Liver (tissue), 9 donors: ENCODE measurements around the gene PITPNC1. TPM values are rescaled to one million over a fixed set of nuclear protein-coding genes. Genes with fewer than 3 reads are reported as not detected.

ENCODE experiments used
- DNase-seq: peaks from one replicate; pipeline ENCODE4 v3.0.0-alpha.2; 2017; ENCODE audit warnings: low spot score
- H3K27ac ChIP-seq, 2 donors: one replicate each; pipeline ENCODE4 v1.7.0; 2013; ENCODE audit warnings: inconsistent platforms in 2 of 2, low read length in 2 of 2, control low read depth in 1 of 2, low read depth in 1 of 2, mild to moderate bottlenecking in 1 of 2
- H3K27me3 ChIP-seq, 4 donors: one replicate each; pipeline versions ENCODE4 v1.6.1 to v1.7.0; 2013; ENCODE audit warnings: low read length in 3 of 4, inconsistent platforms in 1 of 4, mild to moderate bottlenecking in 1 of 4, moderate library complexity in 1 of 4; ENCODE audit not compliant: control insufficient read depth in 4 of 4, insufficient read depth in 4 of 4
- H3K36me3 ChIP-seq, 4 donors: one replicate each; pipeline versions ENCODE4 v1.6.1 to v1.7.0; 2013; ENCODE audit warnings: low read length in 3 of 4, mild to moderate bottlenecking in 3 of 4, low read depth in 1 of 4, moderate library complexity in 1 of 4; ENCODE audit not compliant: control insufficient read depth in 4 of 4, insufficient read depth in 3 of 4
- H3K4me1 ChIP-seq, 4 donors: one replicate each; pipeline versions ENCODE4 v1.6.1 to v1.7.0; 2013; ENCODE audit warnings: low read length in 3 of 4, mild to moderate bottlenecking in 3 of 4, moderate library complexity in 1 of 4; ENCODE audit not compliant: control insufficient read depth in 4 of 4, insufficient read depth in 4 of 4
- H3K4me3 ChIP-seq, 3 donors: one replicate each; pipeline versions ENCODE4 v1.6.1 to v1.7.0; 2013; ENCODE audit warnings: low read length in 3 of 3, control low read depth in 1 of 3, low read depth in 1 of 3, mild to moderate bottlenecking in 1 of 3
- H3K9ac ChIP-seq, 2 donors: one replicate each; pipeline ENCODE4 v1.7.0; 2013; ENCODE audit warnings: low read length in 2 of 2, mild to moderate bottlenecking in 2 of 2, moderate library complexity in 2 of 2, control low read depth in 1 of 2, low read depth in 1 of 2
- H3K9me3 ChIP-seq, 4 donors: one replicate each; pipeline versions ENCODE4 v1.6.1 to v1.7.0; 2013; ENCODE audit warnings: low read length in 3 of 4; ENCODE audit not compliant: control insufficient read depth in 4 of 4
- ATF3 ChIP-seq: IDR thresholded peaks from 2 replicates; pipeline ENCODE4 v1.6.1; 2016; ENCODE audit warnings: antibody characterized with exemption
- CTCF ChIP-seq: fragments of 150-350 bp; IDR thresholded peaks from 2 replicates; pipeline ENCODE4 v1.5.1; 2017; ENCODE audit warnings: improper control_type of control experiment, low read depth, low read length; ENCODE audit not compliant: missing input control
- EGR1 ChIP-seq, 2 donors: IDR thresholded peaks; 2 replicates each; pipeline ENCODE4 v1.6.1; 2016 to 2018; ENCODE audit warnings: antibody characterized with exemption in 2 of 2, low read depth in 2 of 2
- FOXA1 ChIP-seq: IDR thresholded peaks from 2 replicates; pipeline ENCODE4 v1.6.1; 2016; ENCODE audit warnings: antibody characterized with exemption
- FOXA2 ChIP-seq: IDR thresholded peaks from 2 replicates; pipeline ENCODE4 v1.6.1; 2016; ENCODE audit warnings: antibody characterized with exemption
- GABPA ChIP-seq, 2 donors: IDR thresholded peaks in 1 of 2; conservative IDR thresholded peaks in 1 of 2; 2 replicates each; pipeline ENCODE4 v1.6.1; 2016; ENCODE audit warnings: antibody characterized with exemption in 2 of 2, mild to moderate bottlenecking in 1 of 2, moderate library complexity in 1 of 2
- HNF4A ChIP-seq, 2 donors: conservative IDR thresholded peaks; 2 replicates each; pipeline ENCODE4 v1.6.1; 2016; ENCODE audit warnings: antibody characterized with exemption in 2 of 2, mild to moderate bottlenecking in 2 of 2
- HNF4G ChIP-seq: IDR thresholded peaks from 2 replicates; pipeline ENCODE4 v1.6.1; 2016; ENCODE audit warnings: antibody characterized with exemption
- JUND ChIP-seq, 2 donors: IDR thresholded peaks; 2 replicates each; pipeline ENCODE4 v1.6.1; 2016; ENCODE audit warnings: antibody characterized with exemption in 2 of 2
- RAD21 ChIP-seq, 2 donors: IDR thresholded peaks; 2 replicates each; pipeline ENCODE4 v1.6.1; 2016; ENCODE audit warnings: antibody characterized with exemption in 2 of 2, mild to moderate bottlenecking in 2 of 2
- RXRA ChIP-seq, 2 donors: IDR thresholded peaks; 2 replicates each; pipeline ENCODE4 v1.6.1; 2017 to 2018; ENCODE audit warnings: antibody characterized with exemption in 2 of 2, mild to moderate bottlenecking in 1 of 2
- SP1 ChIP-seq: IDR thresholded peaks from 2 replicates; pipeline ENCODE4 v1.6.1; 2018; ENCODE audit warnings: antibody characterized with exemption, mild to moderate bottlenecking
- TAF1 ChIP-seq: conservative IDR thresholded peaks from 2 replicates; pipeline ENCODE4 v1.6.1; 2016; ENCODE audit warnings: antibody characterized with exemption, mild to moderate bottlenecking
- YY1 ChIP-seq: IDR thresholded peaks from 2 replicates; pipeline ENCODE4 v1.6.1; 2016; ENCODE audit warnings: antibody characterized with exemption, mild to moderate bottlenecking
- ZBTB33 ChIP-seq: IDR thresholded peaks from 2 replicates; pipeline ENCODE4 v1.6.1; 2016; ENCODE audit warnings: antibody characterized with exemption
- WGBS: extraction: QIAGEN DNeasy Blood & Tissue Kit; methylation state at CpG from one replicate; pipeline ENCODE4 v1.1.7; 2013; 5-methylcytosine and 5-hydroxymethylcytosine counted together
- polyA plus RNA-seq, 2 donors: library from polyadenylated mRNA; stranded (reverse) in 1 of 2; unstranded in 1 of 2; fragments of 200-250 nt in 1 of 2; fragments of >200 nt in 1 of 2; fragmentation: Nextera tagmentation in 1 of 2; extraction: Ambion mirVana in 1 of 2; gene quantifications; one replicate each; pipeline versions ENCODE4 v1.2.1 to v1.2.3, GENCODE V29; 2013 to 2015
- total RNA-seq, 2 donors: library from RNA; depleted of rRNA; stranded (reverse); fragments of >200 nt; gene quantifications; one replicate each; pipeline ENCODE4 v1.2.3, GENCODE V29; 2014
- TF ChIP-seq, protein P1 (sequence below): IDR thresholded peaks from 2 replicates; pipeline ENCODE4 v1.6.1; 2016; ENCODE audit warnings: antibody characterized with exemption, mild to moderate bottlenecking
- TF ChIP-seq, protein P2 (sequence below): IDR thresholded peaks from 2 replicates; pipeline ENCODE4 v1.6.1; 2016; ENCODE audit warnings: antibody characterized with exemption
- donor health status: healthy.
- donor health status: healthy.
- donor health status: healthy.
- donor health status: healthy.
- donor health status: healthy.

PITPNC1 gene
- total and polyA plus RNA-seq, 4 donors = 2.3 to 10.2 (median 5.7) TPM

GRCh38 chr17:67534941-67535340 lies 157.9 kb downstream of the PITPNC1 start:
- WGBS = 83% methylated on average over 3 of the region's 3 CpGs
- no peak for TF ChIP-seq CTCF
- TF ChIP-seq TAF1 = no peak
- TF ChIP-seq HNF4G = no peak
- no peak for TF ChIP-seq YY1
- no peak for TF ChIP-seq RXRA (IDR thresholded peaks at IDR 0.05)
- TF ChIP-seq JUND (IDR thresholded peaks at IDR 0.05) = no peak
- no peak for TF ChIP-seq SP1
- no peak for TF ChIP-seq EGR1 (IDR thresholded peaks at IDR 0.05; ENCODE audit: low read depth in 2 of 2)
- TF ChIP-seq RAD21 (IDR thresholded peaks at IDR 0.05) = no peak
- no peak for TF ChIP-seq GABPA (IDR thresholded peaks at IDR 0.05 in 1 of 2, conservative IDR thresholded peaks at IDR 0.05 in 1 of 2)
- TF ChIP-seq FOXA1 = no peak
- TF ChIP-seq, protein P1, sequence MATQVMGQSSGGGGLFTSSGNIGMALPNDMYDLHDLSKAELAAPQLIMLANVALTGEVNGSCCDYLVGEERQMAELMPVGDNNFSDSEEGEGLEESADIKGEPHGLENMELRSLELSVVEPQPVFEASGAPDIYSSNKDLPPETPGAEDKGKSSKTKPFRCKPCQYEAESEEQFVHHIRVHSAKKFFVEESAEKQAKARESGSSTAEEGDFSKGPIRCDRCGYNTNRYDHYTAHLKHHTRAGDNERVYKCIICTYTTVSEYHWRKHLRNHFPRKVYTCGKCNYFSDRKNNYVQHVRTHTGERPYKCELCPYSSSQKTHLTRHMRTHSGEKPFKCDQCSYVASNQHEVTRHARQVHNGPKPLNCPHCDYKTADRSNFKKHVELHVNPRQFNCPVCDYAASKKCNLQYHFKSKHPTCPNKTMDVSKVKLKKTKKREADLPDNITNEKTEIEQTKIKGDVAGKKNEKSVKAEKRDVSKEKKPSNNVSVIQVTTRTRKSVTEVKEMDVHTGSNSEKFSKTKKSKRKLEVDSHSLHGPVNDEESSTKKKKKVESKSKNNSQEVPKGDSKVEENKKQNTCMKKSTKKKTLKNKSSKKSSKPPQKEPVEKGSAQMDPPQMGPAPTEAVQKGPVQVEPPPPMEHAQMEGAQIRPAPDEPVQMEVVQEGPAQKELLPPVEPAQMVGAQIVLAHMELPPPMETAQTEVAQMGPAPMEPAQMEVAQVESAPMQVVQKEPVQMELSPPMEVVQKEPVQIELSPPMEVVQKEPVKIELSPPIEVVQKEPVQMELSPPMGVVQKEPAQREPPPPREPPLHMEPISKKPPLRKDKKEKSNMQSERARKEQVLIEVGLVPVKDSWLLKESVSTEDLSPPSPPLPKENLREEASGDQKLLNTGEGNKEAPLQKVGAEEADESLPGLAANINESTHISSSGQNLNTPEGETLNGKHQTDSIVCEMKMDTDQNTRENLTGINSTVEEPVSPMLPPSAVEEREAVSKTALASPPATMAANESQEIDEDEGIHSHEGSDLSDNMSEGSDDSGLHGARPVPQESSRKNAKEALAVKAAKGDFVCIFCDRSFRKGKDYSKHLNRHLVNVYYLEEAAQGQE = no peak
- no peak for TF ChIP-seq ZBTB33
- TF ChIP-seq, protein P2, sequence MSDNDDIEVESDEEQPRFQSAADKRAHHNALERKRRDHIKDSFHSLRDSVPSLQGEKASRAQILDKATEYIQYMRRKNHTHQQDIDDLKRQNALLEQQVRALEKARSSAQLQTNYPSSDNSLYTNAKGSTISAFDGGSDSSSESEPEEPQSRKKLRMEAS = no peak

DNA sequence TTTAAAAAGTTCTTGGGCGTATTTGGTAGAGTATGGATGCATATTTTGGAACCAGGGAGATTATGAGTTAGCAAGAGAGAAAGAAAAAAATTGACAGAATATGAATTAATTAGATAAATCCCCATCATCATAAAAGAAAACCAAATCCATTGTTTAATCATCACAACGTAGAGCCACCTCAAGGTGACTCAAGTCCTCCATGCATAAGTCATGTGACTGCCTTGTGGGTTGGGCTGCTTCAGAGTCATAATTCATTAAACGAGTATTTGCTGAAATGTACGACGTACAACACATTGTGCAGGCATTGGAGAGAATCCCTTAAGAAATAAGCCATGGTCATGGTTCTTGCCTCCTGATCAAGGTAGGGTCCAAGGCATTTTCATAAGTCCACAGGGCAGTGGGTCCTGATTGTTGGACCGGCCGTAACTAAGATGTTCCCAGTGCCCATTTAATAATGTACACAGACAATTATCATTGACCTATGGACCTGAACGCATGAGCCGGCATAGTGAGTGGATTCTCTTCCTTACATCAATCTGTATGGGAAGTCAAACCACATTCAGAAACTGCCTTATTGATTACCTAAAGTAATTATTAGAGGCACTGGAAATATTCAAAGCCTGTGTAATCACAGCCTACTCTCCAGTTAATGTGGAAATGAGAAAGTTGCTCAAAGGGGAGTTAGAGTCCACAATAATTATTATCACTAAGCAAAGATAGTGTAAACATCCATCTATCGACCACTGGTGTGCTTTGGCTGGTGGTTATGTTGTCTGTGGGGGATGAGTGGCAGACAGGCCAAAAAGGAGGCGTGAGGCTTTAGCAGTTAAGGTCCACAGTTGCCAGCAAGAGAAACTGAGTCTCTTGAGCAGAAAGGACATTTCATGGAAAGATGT lies 165.4 kb downstream of the PITPNC1 start:
- 54% methylated on average over 11 of the region's 11 CpGs for WGBS
- H3K4me1 ChIP-seq = peaks cover 2 to 17% (median 8%) of the 10 kb centered on the region in 4 donors
- H3K36me3 ChIP-seq = no peaks in the 10 kb centered on the region
- H3K9ac ChIP-seq = no peak overlapping the region
- no peak overlapping the region for H3K4me3 ChIP-seq
- no peak for DNase-seq
- H3K27me3 ChIP-seq = no peaks in the 10 kb centered on the region
- no peak overlapping the region for H3K27ac ChIP-seq
- TF ChIP-seq ATF3 (no peak), HNF4A (conservative IDR thresholded peaks at IDR 0.05) (peak; percentile 33 to 53), SP1 (no peak), YY1 (peak; percentile 11), FOXA2 (peak; percentile 29), RXRA (IDR thresholded peaks at IDR 0.05) (peak in 1 of 2 donors; percentile 13)
- H3K9me3 ChIP-seq = no peaks in the 10 kb centered on the region

More at GRCh38 chr17:67534941-67535340, 157.9 kb downstream of the PITPNC1 start:
- no peak for DNase-seq
- Histone ChIP-seq H3K9ac (no peak overlapping the region), H3K27me3 (no peaks in the 10 kb centered on the region), H3K36me3 (no peaks in the 10 kb centered on the region), H3K27ac (no peak overlapping the region), H3K4me3 (no peak overlapping the region), H3K4me1 (no peaks in the 10 kb centered on the region), H3K9me3 (no peaks in the 10 kb centered on the region)
